ENCODE results near the gene DDIT3. TPM values are rescaled to one million over a fixed set of nuclear protein-coding genes. Genes with fewer than 3 reads are reported as not detected.

Gene DDIT3
- total and polyA plus RNA-seq, 2 of the 4 experiments (the other 2 are of a cell fraction), result 19.4 to 54.4 TPM

- Histone ChIP-seq H2AK9ac (replicated peaks; ENCODE audit: low read depth, low read length, poor library complexity) (no peak overlapping the region), H2BK5ac (ENCODE audit: low read depth, low read length, poor library complexity, severe bottlenecking) (no peak overlapping the region), H3K18ac (ENCODE audit: low read depth, low read length) (no peak overlapping the region), H4K5ac (ENCODE audit: low read depth, low read length) (no peak overlapping the region), H2BK20ac (ENCODE audit: low read depth, low read length) (no peak overlapping the region), H2BK15ac (ENCODE audit: low read depth, low read length) (no peak overlapping the region), H4K20me1 (ENCODE audit: insufficient read depth, low read length) (peaks cover 4% of the 10 kb centered on the region; the same call in 1 of the 2 replicates), H2AFZ (replicated peaks; ENCODE audit: low read length, poor library complexity) (no peak overlapping the region), H3K4ac (ENCODE audit: low read depth, low read length) (no peak overlapping the region), H3K4me3 (ENCODE audit: insufficient read depth, low read depth, low read length) (no peak overlapping the region), H2BK120ac (ENCODE audit: low read depth, low read length) (no peak overlapping the region), H3K14ac (replicated peaks; ENCODE audit: low read depth, low read length) (no peak overlapping the region), H3K27ac (ENCODE audit: insufficient read depth, low read length) (no peak overlapping the region), H4K91ac (ENCODE audit: insufficient read depth, low read depth, low read length) (no peak overlapping the region), H3K56ac (ENCODE audit: extremely low read depth, insufficient read depth, low read length) (no peak overlapping the region), H3K27me3 (ENCODE audit: control insufficient read depth, insufficient read depth, low read length) (no peaks in the 10 kb centered on the region), H3K4me2 (ENCODE audit: low read depth, low read length) (no peak overlapping the region), H4K8ac (ENCODE audit: low read depth in 2 of 2, low read length in 2 of 2) (no peak overlapping the region), H3K4me1 (ENCODE audit: control insufficient read depth, insufficient read depth, low read length) (no peaks in the 10 kb centered on the region), H3K79me1 (ENCODE audit: low read depth in 1 of 2, low read length in 2 of 2) (peaks cover 25 to 54% of the 10 kb centered on the region in 2 experiments), H3K36me3 (ENCODE audit: control insufficient read depth, insufficient read depth, low read length) (peaks cover 70% of the 10 kb centered on the region), H3K9ac (ENCODE audit: low read depth, low read length) (no peak overlapping the region), H3K23ac (ENCODE audit: low read depth, low read length) (no peak overlapping the region), H3K9me3 (ENCODE audit: control insufficient read depth, insufficient read depth, low read length) (no peaks in the 10 kb centered on the region), H3K9me1 (ENCODE audit: insufficient read depth, low read length) (peaks cover 8% of the 10 kb centered on the region; the same call in 1 of the 2 replicates), H2AK5ac (ENCODE audit: low read depth, low read length) (no peak overlapping the region)
- WGBS, 2 experiments (ENCODE audit: extremely low coverage in 2 of 2, insufficient read length in 1 of 2), result 95% methylated on average over 3 of the region's 5 CpGs; no CpG with 5 or more reads in 1 of the 2 experiments
- dilution Hi-C loops (cut with HindIII; ENCODE audit: low sequenced_read_pairs, unreplicated experiment), result no loop called here
- TF ChIP-seq SMC3 (IDR thresholded peaks at IDR 0.05; ENCODE audit: low read depth, low read length) (no peak), RCOR1 (IDR thresholded peaks at IDR 0.05; ENCODE audit: insufficient replicate concordance, low read length) (no peak), ELK1 (IDR thresholded peaks at IDR 0.05; ENCODE audit: borderline replicate concordance, low read depth, low read length) (no peak), RAD21 (IDR thresholded peaks at IDR 0.05; ENCODE audit: low read length) (no peak), POLR2A (IDR thresholded peaks at IDR 0.05; ENCODE audit: low read depth, low read length) (no peak), MXI1 (IDR thresholded peaks at IDR 0.05; ENCODE audit: borderline replicate concordance, low read depth, low read length) (no peak), MAFK (IDR thresholded peaks at IDR 0.05; ENCODE audit: low read depth, low read length) (no peak), NFE2L2 (IDR thresholded peaks at IDR 0.05; ENCODE audit: low read depth, low read length) (no peak), BHLHE40 (IDR thresholded peaks at IDR 0.05; ENCODE audit: low read depth, low read length) (no peak), CEBPB (IDR thresholded peaks at IDR 0.05; ENCODE audit: low read depth, low read length) (no peak), CHD1 (IDR thresholded peaks at IDR 0.05; ENCODE audit: low read depth, low read length) (no peak)
- in situ Hi-C loops (cut with MboI; ENCODE audit: low sequenced_read_pairs), result no loop called here
- CTCF ChIA-PET, result no interaction called here
- BruUV-seq (replicated peaks), result no TSS peak
- intact Hi-C loops (cut with micrococcal nuclease), result no loop called here
- ATAC-seq (ENCODE audit: low read depth) (no peak), DNase-seq (no peak)
- POLR2A ChIA-PET (ENCODE audit: unreplicated experiment), result no interaction called here
These were observed 13.9 kb upstream of the DDIT3 start for GRCh38 chr12:57534250-57534649.

Measured in IMR-90 (cell line).